B cell (primary cell): ENCODE data around the gene KIF21B. TPM values are rescaled to one million over a fixed set of nuclear protein-coding genes. Genes with fewer than 3 reads are reported as not detected.
A peak's percentile ranks its signal among the peaks of the same experiment; 100 is the strongest.

Experiments used
- ATAC-seq: fragments of 200-7000 bp; cut with Tn5 transposase; one replicate; pipeline ENCODE4 v1.10.0; 2021; ENCODE audit warnings: low read depth, mild to moderate bottlenecking, moderate number of reproducible peaks, moderate library complexity
- CTCF ChIA-PET: fragments of 350-600 bp; sonication (Branson Sonifier 250); formaldehyde crosslinking; loops from one replicate; lab custom pipeline; 2021; ENCODE audit warnings: antibody characterized with exemption, inconsistent platforms; lab: Charles Lee
- POLR2A ChIA-PET: fragments of 350-600 bp; sonication (Branson Sonifier 250); formaldehyde crosslinking; loops from one replicate; lab custom pipeline; 2021; ENCODE audit warnings: antibody characterized with exemption; lab: Charles Lee
- DNase-seq: peaks from one replicate; pipeline ENCODE4 v3.0.0; 2013
- H2AFZ ChIP-seq: 2 replicates; pipeline ENCODE4 v1.6.1; 2012; ENCODE audit warnings: mild to moderate bottlenecking, low read depth, low read length; ENCODE audit not compliant: insufficient read depth, poor library complexity, severe bottlenecking
- H3K27ac ChIP-seq, 2 donors: 1 replicate in 1 of 2; 2 replicates in 1 of 2; pipeline ENCODE4 v1.5.1; 2012 to 2013; ENCODE audit warnings: low read length in 2 of 2, mild to moderate bottlenecking in 2 of 2, moderate library complexity in 1 of 2
- H3K27me3 ChIP-seq, 4 experiments: fragments of 200-600 bp in 1 of 4; sonication (generic) in 1 of 4; replicated peaks in 1 of 4; 1 replicate in 2 of 4; 2 replicates in 2 of 4; pipeline versions ENCODE4 v1.6.1 to v1.7.0; 2013 to 2016; ENCODE audit warnings: low read length in 3 of 4, mild to moderate bottlenecking in 2 of 4, mixed read lengths in 1 of 4, moderate library complexity in 1 of 4; ENCODE audit not compliant: insufficient read depth in 4 of 4, control insufficient read depth in 3 of 4; ENCODE audit errors: control extremely low read depth in 1 of 4
- H3K36me3 ChIP-seq, 2 experiments: replicated peaks in 1 of 2; 1 replicate in 1 of 2; 2 replicates in 1 of 2; pipeline versions ENCODE4 v1.6.1 to v1.7.1; 2013; ENCODE audit warnings: low read length in 1 of 2; ENCODE audit not compliant: insufficient read depth in 2 of 2, control insufficient read depth in 1 of 2; ENCODE audit errors: control extremely low read depth in 1 of 2, extremely low read depth in 1 of 2
- H3K4me1 ChIP-seq, 2 donors: fragments of 200-600 bp in 1 of 2; sonication (generic) in 1 of 2; 1 replicate in 1 of 2; 2 replicates in 1 of 2; pipeline versions ENCODE4 v1.5.1 to v1.6.1; 2013 to 2017; ENCODE audit warnings: low read length in 2 of 2; ENCODE audit not compliant: control insufficient read depth in 2 of 2, insufficient read depth in 2 of 2
- H3K4me2 ChIP-seq: replicated peaks from 2 replicates; pipeline ENCODE3; 2012; ENCODE audit warnings: mild to moderate bottlenecking, low read depth, low read length; ENCODE audit not compliant: poor library complexity, severe bottlenecking
- H3K4me3 ChIP-seq, 5 experiments: fragments of 200-600 bp in 1 of 5; sonication (generic) in 1 of 5; 1 replicate in 3 of 5; 2 replicates in 2 of 5; pipeline versions ENCODE4 v1.5.1 to v1.7.0; 2011 to 2016; ENCODE audit warnings: low read length in 4 of 5, mild to moderate bottlenecking in 4 of 5, low read depth in 2 of 5, control low read depth in 1 of 5, moderate library complexity in 1 of 5; ENCODE audit not compliant: insufficient read depth in 1 of 5; ENCODE audit errors: control extremely low read depth in 1 of 5, extremely low read depth in 1 of 5
- H3K79me2 ChIP-seq: fragments of 200-600 bp; sonication (generic); one replicate; pipeline ENCODE4 v1.6.0; 2016; ENCODE audit warnings: low read length; ENCODE audit not compliant: control insufficient read depth, insufficient read depth
- H3K9ac ChIP-seq: fragments of 200-600 bp; sonication (generic); 2 replicates; pipeline ENCODE4 v1.6.1; 2017; ENCODE audit warnings: mild to moderate bottlenecking, low read length, moderate library complexity
- H3K9me3 ChIP-seq, 3 donors: one replicate each; pipeline versions ENCODE4 v1.6.1 to v1.7.1; 2013; ENCODE audit warnings: low read length in 2 of 3; ENCODE audit not compliant: control insufficient read depth in 2 of 3, insufficient read depth in 1 of 3; ENCODE audit errors: control extremely low read depth in 1 of 3
- H4K20me1 ChIP-seq: 2 replicates; pipeline ENCODE4 v1.6.0; 2012; ENCODE audit warnings: mild to moderate bottlenecking, low read length; ENCODE audit not compliant: insufficient read depth, control insufficient read depth, poor library complexity, severe bottlenecking
- H3K27ac Mint-ChIP-seq: one replicate; pipeline ENCODE4 v1.8.0; 2021; ENCODE audit warnings: mixed read lengths
- H3K27me3 Mint-ChIP-seq: one replicate; pipeline ENCODE4 v1.8.0; 2021; ENCODE audit warnings: mixed read lengths
- H3K4me1 Mint-ChIP-seq: one replicate; pipeline ENCODE4 v1.8.0; 2021; ENCODE audit warnings: mixed read lengths
- H3K4me3 Mint-ChIP-seq: one replicate; pipeline ENCODE4 v1.8.0; 2021; ENCODE audit warnings: mixed read lengths
- H3K9me3 Mint-ChIP-seq: one replicate; pipeline ENCODE4 v1.8.0; 2022; ENCODE audit warnings: mixed read lengths; ENCODE audit not compliant: insufficient read depth
- CTCF ChIP-seq: fragments of 200-600 bp; IDR thresholded peaks from one replicate; pipeline ENCODE4 v1.8.0; 2022; ENCODE audit warnings: antibody characterized with exemption, mild to moderate bottlenecking
- EZH2 ChIP-seq: IDR thresholded peaks from 2 replicates; pipeline ENCODE4 v1.6.1; 2012; ENCODE audit warnings: borderline replicate concordance, low read depth, mild to moderate bottlenecking, moderate library complexity, low read length; ENCODE audit not compliant: insufficient read depth, poor library complexity, severe bottlenecking
- WGBS: methylation state at CpG from one replicate; pipeline ENCODE4 v1.1.5; 2013; ENCODE audit warnings: missing lambda C conversion rate; ENCODE audit not compliant: insufficient coverage; 5-methylcytosine and 5-hydroxymethylcytosine counted together
- intact Hi-C: fragments of 100-400 bp; cut with micrococcal nuclease; formaldehyde crosslinking; loops from one replicate; pipeline ENCODE4 v1.10.0; 2022
- polyA minus RNA-seq: library from RNA; depleted of rRNA, polyadenylated mRNA; stranded (reverse); fragments of >200 nt; gene quantifications from 2 replicates; pipeline ENCODE4 v1.2.3, GENCODE V29; 2012
- polyA plus RNA-seq: library from polyadenylated mRNA; depleted of rRNA; stranded (reverse); fragments of >200 nt; gene quantifications from 2 replicates; pipeline ENCODE4 v1.2.3, GENCODE V29; 2012
- total RNA-seq, 2 donors: library from RNA; stranded (reverse); fragments of 120-200 nt in 1 of 2; gene quantifications; 1 replicate in 1 of 2; 2 replicates in 1 of 2; pipeline versions ENCODE4 v1.2.3 to v1.2.4, GENCODE V29; 2013 to 2022

KIF21B gene
- 41.6 and 42.0 TPM in 2 replicates for total RNA-seq
- 22.0 TPM for total RNA-seq (2013)
- polyA plus RNA-seq: 32.0 and 41.1 TPM in 2 replicates
- 62.7 and 75.4 TPM in 2 replicates for polyA minus RNA-seq

GRCh38 chr1:201023517-201023902, at the start of gene KIF21B:
Gene KIF21B (minus strand): TSS chr1:201023714. CDS start chr1:201023383, 331 bp downstream.
- WGBS: 0% methylated on average over 43 of the region's 53 CpGs
- peaks cover 77% of the 10 kb centered on the region for H3K4me1 Mint-ChIP-seq
- Histone ChIP-seq H4K20me1 (peaks cover 6% of the 10 kb centered on the region), H3K27me3 (no peaks in the 10 kb centered on the region), H3K9me3 (no peaks in the 10 kb centered on the region), H3K4me1 (peaks cover 69 to 79% of the 10 kb centered on the region in 2 donors), H3K79me2 (peaks cover 35% of the 10 kb centered on the region), H3K9ac (peak within 1 kb of the TSS; percentile 87), H3K4me3 (peak within 1 kb of the TSS; percentile 53 to 83 (median 72)), H3K36me3 (no peaks in the 10 kb centered on the region), H2AFZ (peak within 1 kb of the TSS; percentile 80), H3K27ac (peak within 1 kb of the TSS; percentile 90 to 95), H3K4me2 (peak within 1 kb of the TSS; percentile 94)
- intact Hi-C loops: loop anchor here (5.0 to 10.0 kb wide), 5 partner anchors 139 to 959 kb away; partner anchors contain the start of genes DDX59 and RNPEP
- ATAC-seq (peak; percentile 83), DNase-seq (peak; percentile 92)
- POLR2A ChIA-PET: interaction anchor here (0.6 kb wide), 1 partner anchor 99 kb away, joined by 4 read pairs; no protein-coding TSS in a partner anchor
- no peaks in the 10 kb centered on the region for H3K9me3 Mint-ChIP-seq
- H3K27ac Mint-ChIP-seq: peak within 1 kb of the TSS; percentile 98
- peak within 1 kb of the TSS; percentile 97 for H3K4me3 Mint-ChIP-seq
- no peaks in the 10 kb centered on the region for H3K27me3 Mint-ChIP-seq
- TF ChIP-seq CTCF: no peak
- TF ChIP-seq EZH2: no peak
- CTCF ChIA-PET: interaction anchor here (0.5 to 10.5 kb wide), 7 partner anchors 18 to 401 kb away, joined by 3 to 83 read pairs (median 7); no protein-coding TSS in a partner anchor

GRCh38 chr1:201072922-201073321, 49.4 kb upstream of the KIF21B start:
- Histone ChIP-seq H2AFZ (no peak overlapping the region), H3K36me3 (no peaks in the 10 kb centered on the region), H3K4me3 (no peak overlapping the region), H3K27me3 (no peaks in the 10 kb centered on the region), H3K4me1 (no peaks in the 10 kb centered on the region), H3K27ac (no peak overlapping the region), H3K9ac (no peak overlapping the region), H4K20me1 (no peaks in the 10 kb centered on the region), H3K79me2 (no peaks in the 10 kb centered on the region), H3K9me3 (no peaks in the 10 kb centered on the region), H3K4me2 (no peak overlapping the region)
- Mint-ChIP-seq H3K4me3 (no peak overlapping the region), H3K27me3 (peaks cover 20% of the 10 kb centered on the region), H3K9me3 (no peaks in the 10 kb centered on the region), H3K27ac (no peak overlapping the region), H3K4me1 (peaks cover 7% of the 10 kb centered on the region)
- 79% methylated on average over 5 of the region's 6 CpGs for WGBS
- intact Hi-C loops: no loop called here
- DNase-seq: no peak
- no peak for TF ChIP-seq EZH2
- TF ChIP-seq CTCF: no peak
- POLR2A ChIA-PET: no interaction called here
- ATAC-seq: no peak
- CTCF ChIA-PET: no interaction called here
